Liver (tissue), 9 donors: ENCODE measurements around the gene ERC1. TPM values are rescaled to one million over a fixed set of nuclear protein-coding genes. Genes with fewer than 3 reads are reported as not detected.

Experiments used
- DNase-seq: peaks from one replicate; pipeline ENCODE4 v3.0.0-alpha.2; 2017; ENCODE audit warnings: low spot score
- H3K27ac ChIP-seq, 2 donors: one replicate each; pipeline ENCODE4 v1.7.0; 2013; ENCODE audit warnings: inconsistent platforms in 2 of 2, low read length in 2 of 2, control low read depth in 1 of 2, low read depth in 1 of 2, mild to moderate bottlenecking in 1 of 2
- H3K27me3 ChIP-seq, 4 donors: one replicate each; pipeline versions ENCODE4 v1.6.1 to v1.7.0; 2013; ENCODE audit warnings: low read length in 3 of 4, inconsistent platforms in 1 of 4, mild to moderate bottlenecking in 1 of 4, moderate library complexity in 1 of 4; ENCODE audit not compliant: control insufficient read depth in 4 of 4, insufficient read depth in 4 of 4
- H3K36me3 ChIP-seq, 4 donors: one replicate each; pipeline versions ENCODE4 v1.6.1 to v1.7.0; 2013; ENCODE audit warnings: low read length in 3 of 4, mild to moderate bottlenecking in 3 of 4, low read depth in 1 of 4, moderate library complexity in 1 of 4; ENCODE audit not compliant: control insufficient read depth in 4 of 4, insufficient read depth in 3 of 4
- H3K4me1 ChIP-seq, 4 donors: one replicate each; pipeline versions ENCODE4 v1.6.1 to v1.7.0; 2013; ENCODE audit warnings: low read length in 3 of 4, mild to moderate bottlenecking in 3 of 4, moderate library complexity in 1 of 4; ENCODE audit not compliant: control insufficient read depth in 4 of 4, insufficient read depth in 4 of 4
- H3K4me3 ChIP-seq, 3 donors: one replicate each; pipeline versions ENCODE4 v1.6.1 to v1.7.0; 2013; ENCODE audit warnings: low read length in 3 of 3, control low read depth in 1 of 3, low read depth in 1 of 3, mild to moderate bottlenecking in 1 of 3
- H3K9ac ChIP-seq, 2 donors: one replicate each; pipeline ENCODE4 v1.7.0; 2013; ENCODE audit warnings: low read length in 2 of 2, mild to moderate bottlenecking in 2 of 2, moderate library complexity in 2 of 2, control low read depth in 1 of 2, low read depth in 1 of 2
- H3K9me3 ChIP-seq, 4 donors: one replicate each; pipeline versions ENCODE4 v1.6.1 to v1.7.0; 2013; ENCODE audit warnings: low read length in 3 of 4; ENCODE audit not compliant: control insufficient read depth in 4 of 4
- EGR1 ChIP-seq, 2 donors: IDR thresholded peaks; 2 replicates each; pipeline ENCODE4 v1.6.1; 2016 to 2018; ENCODE audit warnings: antibody characterized with exemption in 2 of 2, low read depth in 2 of 2
- FOXA1 ChIP-seq: IDR thresholded peaks from 2 replicates; pipeline ENCODE4 v1.6.1; 2016; ENCODE audit warnings: antibody characterized with exemption
- FOXA2 ChIP-seq: IDR thresholded peaks from 2 replicates; pipeline ENCODE4 v1.6.1; 2016; ENCODE audit warnings: antibody characterized with exemption
- GABPA ChIP-seq, 2 donors: IDR thresholded peaks in 1 of 2; conservative IDR thresholded peaks in 1 of 2; 2 replicates each; pipeline ENCODE4 v1.6.1; 2016; ENCODE audit warnings: antibody characterized with exemption in 2 of 2, mild to moderate bottlenecking in 1 of 2, moderate library complexity in 1 of 2
- HNF4A ChIP-seq, 2 donors: conservative IDR thresholded peaks; 2 replicates each; pipeline ENCODE4 v1.6.1; 2016; ENCODE audit warnings: antibody characterized with exemption in 2 of 2, mild to moderate bottlenecking in 2 of 2
- HNF4G ChIP-seq: IDR thresholded peaks from 2 replicates; pipeline ENCODE4 v1.6.1; 2016; ENCODE audit warnings: antibody characterized with exemption
- JUND ChIP-seq, 2 donors: IDR thresholded peaks; 2 replicates each; pipeline ENCODE4 v1.6.1; 2016; ENCODE audit warnings: antibody characterized with exemption in 2 of 2
- NR2F2 ChIP-seq: IDR thresholded peaks from 2 replicates; pipeline ENCODE4 v1.6.1; 2016; ENCODE audit warnings: antibody characterized with exemption
- RAD21 ChIP-seq, 2 donors: IDR thresholded peaks; 2 replicates each; pipeline ENCODE4 v1.6.1; 2016; ENCODE audit warnings: antibody characterized with exemption in 2 of 2, mild to moderate bottlenecking in 2 of 2
- RXRA ChIP-seq, 2 donors: IDR thresholded peaks; 2 replicates each; pipeline ENCODE4 v1.6.1; 2017 to 2018; ENCODE audit warnings: antibody characterized with exemption in 2 of 2, mild to moderate bottlenecking in 1 of 2
- SP1 ChIP-seq: IDR thresholded peaks from 2 replicates; pipeline ENCODE4 v1.6.1; 2018; ENCODE audit warnings: antibody characterized with exemption, mild to moderate bottlenecking
- TAF1 ChIP-seq: conservative IDR thresholded peaks from 2 replicates; pipeline ENCODE4 v1.6.1; 2016; ENCODE audit warnings: antibody characterized with exemption, mild to moderate bottlenecking
- YY1 ChIP-seq: IDR thresholded peaks from 2 replicates; pipeline ENCODE4 v1.6.1; 2016; ENCODE audit warnings: antibody characterized with exemption, mild to moderate bottlenecking
- whole genome bisulfite sequencing: extraction: QIAGEN DNeasy Blood & Tissue Kit; methylation state at CpG from one replicate; pipeline ENCODE4 v1.1.7; 2013; 5-methylcytosine and 5-hydroxymethylcytosine counted together
- polyA plus RNA-seq, 2 donors: library from polyadenylated mRNA; stranded (reverse) in 1 of 2; unstranded in 1 of 2; fragments of 200-250 nt in 1 of 2; fragments of >200 nt in 1 of 2; fragmentation: Nextera tagmentation in 1 of 2; extraction: Ambion mirVana in 1 of 2; gene quantifications; one replicate each; pipeline versions ENCODE4 v1.2.1 to v1.2.3, GENCODE V29; 2013 to 2015
- total RNA-seq, 2 donors: library from RNA; depleted of rRNA; stranded (reverse); fragments of >200 nt; gene quantifications; one replicate each; pipeline ENCODE4 v1.2.3, GENCODE V29; 2014
- TF ChIP-seq, protein P1 (sequence below): IDR thresholded peaks from 2 replicates; pipeline ENCODE4 v1.6.1; 2016; ENCODE audit warnings: antibody characterized with exemption
- TF ChIP-seq, protein P2 (sequence below): IDR thresholded peaks from 2 replicates; pipeline ENCODE4 v1.6.1; 2016; ENCODE audit warnings: antibody characterized with exemption, mild to moderate bottlenecking
- TF ChIP-seq, protein P3 (sequence below): IDR thresholded peaks from 2 replicates; pipeline ENCODE4 v1.6.1; 2016; ENCODE audit warnings: antibody characterized with exemption
- TF ChIP-seq, protein P4 (sequence below): fragments of 150-350 bp; IDR thresholded peaks from 2 replicates; pipeline ENCODE4 v1.5.1; 2017; ENCODE audit warnings: improper control_type of control experiment, low read depth, low read length; ENCODE audit not compliant: missing input control
- donor health status: healthy.
- donor health status: healthy.
- donor health status: healthy.
- donor health status: healthy.
- donor health status: healthy.

ERC1 gene
- total and polyA plus RNA-seq, 4 donors: 6.2 to 50.2 (median 10.3) TPM

DNA sequence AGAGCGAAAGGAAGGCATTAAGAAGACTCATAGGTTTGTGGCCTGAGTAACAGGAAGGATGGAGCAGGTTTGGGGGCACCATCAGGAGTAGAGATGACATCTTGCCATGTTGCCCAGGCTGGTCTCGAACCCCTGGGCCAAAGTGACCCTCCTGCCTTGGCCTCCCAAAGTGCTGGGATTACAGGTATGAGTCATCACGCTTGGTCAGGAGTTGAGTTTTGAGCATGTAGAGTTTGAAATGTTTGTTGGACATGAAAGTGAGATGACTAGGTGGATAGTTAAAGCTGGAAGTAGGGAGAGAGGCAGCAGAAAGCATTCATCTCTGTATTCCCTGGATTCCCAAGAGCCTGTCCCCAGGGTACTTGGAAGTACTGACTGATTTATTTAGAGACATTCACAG is 112.6 kb downstream of the ERC1 start:
- WGBS: 96% methylated on average over 3 of the region's 3 CpGs
- no peaks in the 10 kb centered on the region for H3K9me3 ChIP-seq
- no peak overlapping the region for H3K27ac ChIP-seq
- no peaks in the 10 kb centered on the region for H3K36me3 ChIP-seq
- no peak overlapping the region for H3K4me3 ChIP-seq
- no peaks in the 10 kb centered on the region for H3K27me3 ChIP-seq
- H3K4me1 ChIP-seq: no peaks in the 10 kb centered on the region
- DNase-seq: no peak
- H3K9ac ChIP-seq: no peak overlapping the region
- TF ChIP-seq HNF4G (no peak), JUND (IDR thresholded peaks at IDR 0.05) (no peak), TAF1 (no peak), FOXA1 (no peak), HNF4A (conservative IDR thresholded peaks at IDR 0.05) (no peak), RAD21 (IDR thresholded peaks at IDR 0.05) (no peak), RXRA (IDR thresholded peaks at IDR 0.05) (no peak), EGR1 (IDR thresholded peaks at IDR 0.05; ENCODE audit: low read depth in 2 of 2) (no peak), YY1 (no peak)
- TF ChIP-seq, protein P1, sequence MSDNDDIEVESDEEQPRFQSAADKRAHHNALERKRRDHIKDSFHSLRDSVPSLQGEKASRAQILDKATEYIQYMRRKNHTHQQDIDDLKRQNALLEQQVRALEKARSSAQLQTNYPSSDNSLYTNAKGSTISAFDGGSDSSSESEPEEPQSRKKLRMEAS: no peak
- TF ChIP-seq, protein P2, sequence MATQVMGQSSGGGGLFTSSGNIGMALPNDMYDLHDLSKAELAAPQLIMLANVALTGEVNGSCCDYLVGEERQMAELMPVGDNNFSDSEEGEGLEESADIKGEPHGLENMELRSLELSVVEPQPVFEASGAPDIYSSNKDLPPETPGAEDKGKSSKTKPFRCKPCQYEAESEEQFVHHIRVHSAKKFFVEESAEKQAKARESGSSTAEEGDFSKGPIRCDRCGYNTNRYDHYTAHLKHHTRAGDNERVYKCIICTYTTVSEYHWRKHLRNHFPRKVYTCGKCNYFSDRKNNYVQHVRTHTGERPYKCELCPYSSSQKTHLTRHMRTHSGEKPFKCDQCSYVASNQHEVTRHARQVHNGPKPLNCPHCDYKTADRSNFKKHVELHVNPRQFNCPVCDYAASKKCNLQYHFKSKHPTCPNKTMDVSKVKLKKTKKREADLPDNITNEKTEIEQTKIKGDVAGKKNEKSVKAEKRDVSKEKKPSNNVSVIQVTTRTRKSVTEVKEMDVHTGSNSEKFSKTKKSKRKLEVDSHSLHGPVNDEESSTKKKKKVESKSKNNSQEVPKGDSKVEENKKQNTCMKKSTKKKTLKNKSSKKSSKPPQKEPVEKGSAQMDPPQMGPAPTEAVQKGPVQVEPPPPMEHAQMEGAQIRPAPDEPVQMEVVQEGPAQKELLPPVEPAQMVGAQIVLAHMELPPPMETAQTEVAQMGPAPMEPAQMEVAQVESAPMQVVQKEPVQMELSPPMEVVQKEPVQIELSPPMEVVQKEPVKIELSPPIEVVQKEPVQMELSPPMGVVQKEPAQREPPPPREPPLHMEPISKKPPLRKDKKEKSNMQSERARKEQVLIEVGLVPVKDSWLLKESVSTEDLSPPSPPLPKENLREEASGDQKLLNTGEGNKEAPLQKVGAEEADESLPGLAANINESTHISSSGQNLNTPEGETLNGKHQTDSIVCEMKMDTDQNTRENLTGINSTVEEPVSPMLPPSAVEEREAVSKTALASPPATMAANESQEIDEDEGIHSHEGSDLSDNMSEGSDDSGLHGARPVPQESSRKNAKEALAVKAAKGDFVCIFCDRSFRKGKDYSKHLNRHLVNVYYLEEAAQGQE: no peak
- TF ChIP-seq, protein P3, sequence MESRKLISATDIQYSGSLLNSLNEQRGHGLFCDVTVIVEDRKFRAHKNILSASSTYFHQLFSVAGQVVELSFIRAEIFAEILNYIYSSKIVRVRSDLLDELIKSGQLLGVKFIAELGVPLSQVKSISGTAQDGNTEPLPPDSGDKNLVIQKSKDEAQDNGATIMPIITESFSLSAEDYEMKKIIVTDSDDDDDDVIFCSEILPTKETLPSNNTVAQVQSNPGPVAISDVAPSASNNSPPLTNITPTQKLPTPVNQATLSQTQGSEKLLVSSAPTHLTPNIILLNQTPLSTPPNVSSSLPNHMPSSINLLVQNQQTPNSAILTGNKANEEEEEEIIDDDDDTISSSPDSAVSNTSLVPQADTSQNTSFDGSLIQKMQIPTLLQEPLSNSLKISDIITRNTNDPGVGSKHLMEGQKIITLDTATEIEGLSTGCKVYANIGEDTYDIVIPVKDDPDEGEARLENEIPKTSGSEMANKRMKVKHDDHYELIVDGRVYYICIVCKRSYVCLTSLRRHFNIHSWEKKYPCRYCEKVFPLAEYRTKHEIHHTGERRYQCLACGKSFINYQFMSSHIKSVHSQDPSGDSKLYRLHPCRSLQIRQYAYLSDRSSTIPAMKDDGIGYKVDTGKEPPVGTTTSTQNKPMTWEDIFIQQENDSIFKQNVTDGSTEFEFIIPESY: no peak

DNA sequence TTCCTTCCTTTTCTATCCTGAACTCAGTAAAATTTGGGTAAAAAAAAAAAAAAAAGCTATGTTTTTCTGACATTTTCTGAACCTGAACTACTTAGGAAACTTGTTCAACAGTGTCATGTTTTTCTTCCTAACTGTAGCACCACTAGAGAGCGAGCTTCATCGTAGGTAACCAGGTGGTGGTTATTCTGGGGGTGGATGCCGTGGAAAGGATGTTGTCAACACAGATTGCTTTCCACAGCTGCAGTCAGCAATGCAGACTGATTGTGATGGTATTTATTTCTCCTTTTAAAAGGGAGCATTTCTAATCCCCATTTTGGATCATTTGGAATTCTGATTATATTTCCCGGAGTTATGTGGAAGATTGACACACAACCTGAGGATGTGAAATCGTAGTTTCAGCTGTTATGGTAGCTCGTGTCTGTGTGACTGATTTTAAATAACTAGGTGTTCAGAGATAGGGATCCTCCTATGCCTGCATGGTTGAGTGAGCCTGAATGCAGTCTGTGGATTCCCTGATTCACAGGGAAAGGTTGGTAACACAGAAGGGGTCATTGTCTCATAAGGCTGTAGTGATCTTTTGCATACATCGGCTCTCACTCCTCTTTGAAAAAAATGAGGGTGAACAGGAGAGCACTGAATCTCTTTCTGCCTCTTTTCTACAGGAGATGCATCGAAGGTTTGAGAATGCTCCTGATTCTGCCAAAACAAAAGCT is 113.2 kb downstream of the ERC1 start:
- TF ChIP-seq FOXA1 (no peak), GABPA (IDR thresholded peaks at IDR 0.05 in 1 of 2, conservative IDR thresholded peaks at IDR 0.05 in 1 of 2) (no peak), JUND (IDR thresholded peaks at IDR 0.05) (no peak), SP1 (no peak), RAD21 (IDR thresholded peaks at IDR 0.05) (no peak), NR2F2 (no peak), YY1 (no peak), FOXA2 (no peak), EGR1 (IDR thresholded peaks at IDR 0.05; ENCODE audit: low read depth in 2 of 2) (no peak), RXRA (IDR thresholded peaks at IDR 0.05) (no peak), HNF4A (conservative IDR thresholded peaks at IDR 0.05) (no peak), HNF4G (no peak)
- TF ChIP-seq, protein P4, sequence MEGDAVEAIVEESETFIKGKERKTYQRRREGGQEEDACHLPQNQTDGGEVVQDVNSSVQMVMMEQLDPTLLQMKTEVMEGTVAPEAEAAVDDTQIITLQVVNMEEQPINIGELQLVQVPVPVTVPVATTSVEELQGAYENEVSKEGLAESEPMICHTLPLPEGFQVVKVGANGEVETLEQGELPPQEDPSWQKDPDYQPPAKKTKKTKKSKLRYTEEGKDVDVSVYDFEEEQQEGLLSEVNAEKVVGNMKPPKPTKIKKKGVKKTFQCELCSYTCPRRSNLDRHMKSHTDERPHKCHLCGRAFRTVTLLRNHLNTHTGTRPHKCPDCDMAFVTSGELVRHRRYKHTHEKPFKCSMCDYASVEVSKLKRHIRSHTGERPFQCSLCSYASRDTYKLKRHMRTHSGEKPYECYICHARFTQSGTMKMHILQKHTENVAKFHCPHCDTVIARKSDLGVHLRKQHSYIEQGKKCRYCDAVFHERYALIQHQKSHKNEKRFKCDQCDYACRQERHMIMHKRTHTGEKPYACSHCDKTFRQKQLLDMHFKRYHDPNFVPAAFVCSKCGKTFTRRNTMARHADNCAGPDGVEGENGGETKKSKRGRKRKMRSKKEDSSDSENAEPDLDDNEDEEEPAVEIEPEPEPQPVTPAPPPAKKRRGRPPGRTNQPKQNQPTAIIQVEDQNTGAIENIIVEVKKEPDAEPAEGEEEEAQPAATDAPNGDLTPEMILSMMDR: no peak
- TF ChIP-seq, protein P2: no peak
- TF ChIP-seq, protein P3: no peak
- TF ChIP-seq, protein P1: no peak
- H3K4me1 ChIP-seq: no peaks in the 10 kb centered on the region
- no peak overlapping the region for H3K9ac ChIP-seq
- no peaks in the 10 kb centered on the region for H3K36me3 ChIP-seq
- H3K9me3 ChIP-seq: no peaks in the 10 kb centered on the region
- no peaks in the 10 kb centered on the region for H3K27me3 ChIP-seq
- H3K27ac ChIP-seq: no peak overlapping the region
- no peak for DNase-seq
- H3K4me3 ChIP-seq: no peak overlapping the region
- 95% methylated on average over 8 of the region's 8 CpGs for WGBS
